ENCODE measurements around the gene FMO2. TPM values are rescaled to one million over a fixed set of nuclear protein-coding genes. Genes with fewer than 3 reads are reported as not detected.

The FMO2 gene, protein sequence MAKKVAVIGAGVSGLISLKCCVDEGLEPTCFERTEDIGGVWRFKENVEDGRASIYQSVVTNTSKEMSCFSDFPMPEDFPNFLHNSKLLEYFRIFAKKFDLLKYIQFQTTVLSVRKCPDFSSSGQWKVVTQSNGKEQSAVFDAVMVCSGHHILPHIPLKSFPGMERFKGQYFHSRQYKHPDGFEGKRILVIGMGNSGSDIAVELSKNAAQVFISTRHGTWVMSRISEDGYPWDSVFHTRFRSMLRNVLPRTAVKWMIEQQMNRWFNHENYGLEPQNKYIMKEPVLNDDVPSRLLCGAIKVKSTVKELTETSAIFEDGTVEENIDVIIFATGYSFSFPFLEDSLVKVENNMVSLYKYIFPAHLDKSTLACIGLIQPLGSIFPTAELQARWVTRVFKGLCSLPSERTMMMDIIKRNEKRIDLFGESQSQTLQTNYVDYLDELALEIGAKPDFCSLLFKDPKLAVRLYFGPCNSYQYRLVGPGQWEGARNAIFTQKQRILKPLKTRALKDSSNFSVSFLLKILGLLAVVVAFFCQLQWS
- total RNA-seq, result 6.2 and 12.0 TPM in 2 replicates

DNA sequence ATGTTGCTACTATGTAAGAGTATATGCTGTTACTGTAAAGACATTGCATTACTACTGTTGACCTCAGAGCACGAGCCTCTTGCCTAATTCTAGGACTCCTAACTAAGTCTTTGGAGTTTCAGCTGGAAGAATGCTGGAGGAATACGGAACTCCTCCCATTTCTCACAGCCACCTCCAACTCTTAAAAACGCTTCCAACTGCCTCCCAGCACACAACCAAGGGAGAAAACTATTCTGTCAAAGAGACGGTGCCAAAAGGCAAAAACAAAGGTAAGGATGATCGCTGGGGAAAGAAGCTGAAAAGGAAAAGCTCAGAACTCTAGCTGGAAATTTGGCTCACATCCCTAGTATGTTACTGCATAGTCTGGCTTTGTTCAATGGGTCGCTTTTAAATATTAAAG lies at the start of gene FMO2:
Gene FMO2 (plus strand): TSS at position 210 of the 400 bp plus-strand sequence. CDS start 414 bp downstream, outside the sequence.

DNA sequence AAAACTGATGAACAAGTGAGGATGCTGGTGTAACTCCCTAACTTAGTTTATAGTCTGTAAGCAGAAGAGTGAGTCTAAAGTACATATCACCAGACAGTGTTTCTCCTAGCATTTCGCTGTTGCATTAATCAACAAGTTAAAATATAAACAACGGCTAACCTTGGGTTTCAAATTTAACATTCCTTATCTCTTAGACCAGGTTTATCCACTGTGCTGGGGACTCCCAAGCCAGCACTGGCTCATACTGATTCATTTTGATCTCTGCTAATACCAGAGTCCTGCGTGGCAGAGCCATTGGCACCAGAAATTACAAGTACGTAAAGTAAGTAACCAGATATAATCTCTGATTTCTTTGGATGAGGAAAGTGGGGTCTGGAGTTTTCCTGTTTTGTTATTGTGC lies 63.2 kb downstream of the FMO2 start, which contains the start of gene FMO1:
Gene FMO1 (plus strand): TSS at position 193 of the 400 bp plus-strand sequence. CDS start 9,594 bp downstream, outside the sequence.

Small RNA genes within 50 kb of the gene (small RNA-seq; reads per million reads assigned to genes)
- gene RF00019, result not detected

Other genes starting within 250 kb of the FMO2 start
- 0.36 TPM in 1 of 2 replicates, not detected in the other for gene MROH9, start 249.8 kb upstream of the FMO2 start, total RNA-seq
- gene FMO3, start 94.4 kb upstream of the FMO2 start, total RNA-seq, result 0.16 and 0.61 TPM in 2 replicates
- gene FMO1, start 63.2 kb downstream of the FMO2 start, total RNA-seq, result 3.4 and 5.8 TPM in 2 replicates
- gene FMO4, start 128.9 kb downstream of the FMO2 start, total RNA-seq, result 16.1 and 40.0 TPM in 2 replicates